ENCODE results near the gene PRR16.

The PRR16 gene

DNA sequence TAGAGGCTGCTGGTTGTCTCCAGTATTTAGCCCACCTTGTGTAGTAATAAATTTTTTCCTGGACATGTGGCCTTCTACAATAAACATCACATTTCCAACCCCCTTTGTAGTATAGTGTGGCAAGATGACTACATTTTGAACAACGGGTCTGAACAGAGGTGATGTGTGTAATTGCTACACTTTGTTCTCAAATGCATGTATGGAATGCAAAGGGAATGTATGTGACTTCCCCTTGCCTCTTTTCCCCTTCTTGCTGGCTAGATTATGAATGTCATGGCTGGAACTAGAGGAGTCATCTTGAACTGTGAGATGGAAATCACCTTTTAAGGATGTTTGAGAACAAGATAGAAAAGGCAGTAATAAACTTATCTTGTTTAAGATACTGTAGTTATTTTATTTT lies 54.5 kb downstream of the PRR16 start:
- DNase-seq, result no peak

DNA sequence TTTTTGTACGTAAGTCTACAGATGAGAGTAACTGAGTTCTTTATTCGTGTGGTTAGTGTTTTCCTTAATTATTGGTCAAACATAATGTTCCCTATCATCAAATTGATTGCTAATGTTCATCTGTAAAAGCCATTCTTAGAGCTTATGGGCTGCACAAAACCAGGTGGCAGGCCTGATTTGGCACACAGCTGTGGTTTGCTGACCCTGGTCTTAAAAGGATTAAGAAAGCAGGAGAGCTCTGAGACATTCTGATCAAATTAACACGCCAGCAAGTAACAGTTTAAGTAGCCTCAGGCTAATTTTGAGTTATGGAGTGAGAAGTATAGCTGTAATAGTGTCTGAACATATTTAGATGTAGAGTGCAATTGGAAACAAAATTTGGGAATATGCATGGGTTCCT lies 63.2 kb downstream of the PRR16 start:
- DNase-seq, result no peak

DNA sequence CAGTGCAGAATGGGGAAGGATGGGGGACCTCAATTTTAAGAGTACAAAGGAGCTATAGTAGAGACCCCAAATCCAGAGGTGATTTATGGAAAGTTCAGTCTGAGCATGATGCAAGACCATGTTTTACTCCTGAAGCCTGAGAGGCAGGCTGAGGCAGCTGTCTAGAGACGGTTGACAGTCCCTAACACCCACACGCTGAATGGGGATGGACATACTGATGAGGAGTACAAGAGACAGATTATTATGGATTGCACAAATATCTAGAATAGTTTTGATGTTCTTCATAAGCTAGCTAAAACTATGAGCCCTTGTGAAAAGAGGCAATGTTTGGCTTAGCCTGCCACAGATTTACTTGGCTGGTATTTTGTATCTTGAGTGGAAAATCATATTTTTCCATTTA lies 64.5 kb downstream of the PRR16 start:
- no peak for DNase-seq

DNA sequence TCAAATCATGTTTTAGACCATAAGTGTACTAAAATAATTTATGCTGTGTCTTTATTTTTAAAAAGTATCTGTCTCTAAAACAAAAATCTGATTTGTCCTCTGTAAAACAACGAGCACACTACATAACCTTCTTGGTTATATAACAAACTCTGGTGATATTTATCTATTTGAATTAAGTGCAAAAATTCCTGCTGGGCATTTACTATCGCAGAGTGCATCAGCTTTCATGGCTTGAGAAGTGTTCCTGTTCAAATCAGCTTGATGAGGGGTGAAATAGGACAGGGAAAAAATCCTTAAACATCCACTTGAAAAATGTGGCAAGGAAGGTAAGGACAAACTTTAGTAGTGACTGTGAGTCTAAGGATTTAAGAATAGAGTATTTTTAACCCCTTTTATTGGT lies 65.3 kb downstream of the PRR16 start:
- no peak for DNase-seq

DNA sequence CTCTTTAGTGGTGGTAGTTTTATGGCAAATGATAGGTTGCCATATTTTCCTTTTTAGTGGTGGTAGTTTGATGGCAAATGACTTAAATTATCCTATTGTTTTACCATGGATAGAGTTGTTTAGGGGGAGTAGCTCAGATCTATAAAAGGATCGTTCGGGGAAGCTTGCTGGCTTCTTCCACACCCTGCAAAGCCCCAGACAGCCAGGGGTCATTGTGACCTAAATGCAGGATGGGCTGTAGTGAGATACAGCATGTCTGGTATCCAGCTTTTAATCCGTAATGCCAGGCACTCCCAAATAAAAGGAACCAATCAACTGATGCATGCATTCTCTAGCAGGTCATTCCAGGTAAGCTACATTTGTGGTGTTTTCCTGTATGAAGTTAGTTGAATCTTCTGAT lies 67.1 kb downstream of the PRR16 start:
- no peak for DNase-seq

DNA sequence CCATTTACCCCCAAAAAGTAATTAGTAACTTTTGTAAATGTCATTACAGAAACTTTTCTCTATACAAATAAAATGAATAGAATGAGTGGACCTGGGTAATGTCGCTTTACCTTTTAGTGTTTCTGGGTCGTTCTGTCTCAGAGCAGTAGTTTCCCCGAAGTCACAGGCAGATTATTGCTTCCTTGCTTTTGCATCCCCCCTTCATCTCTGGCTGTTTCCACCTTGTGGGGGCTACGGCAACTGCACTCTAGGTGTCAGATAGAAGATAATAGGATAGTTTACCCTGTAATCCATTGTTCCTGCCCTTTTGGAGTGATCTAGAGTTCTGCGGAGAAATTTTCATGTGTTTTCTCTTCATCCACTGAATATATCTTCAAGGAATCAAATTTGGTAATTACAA lies 68.7 kb downstream of the PRR16 start:
- DNase-seq, result no peak

DNA sequence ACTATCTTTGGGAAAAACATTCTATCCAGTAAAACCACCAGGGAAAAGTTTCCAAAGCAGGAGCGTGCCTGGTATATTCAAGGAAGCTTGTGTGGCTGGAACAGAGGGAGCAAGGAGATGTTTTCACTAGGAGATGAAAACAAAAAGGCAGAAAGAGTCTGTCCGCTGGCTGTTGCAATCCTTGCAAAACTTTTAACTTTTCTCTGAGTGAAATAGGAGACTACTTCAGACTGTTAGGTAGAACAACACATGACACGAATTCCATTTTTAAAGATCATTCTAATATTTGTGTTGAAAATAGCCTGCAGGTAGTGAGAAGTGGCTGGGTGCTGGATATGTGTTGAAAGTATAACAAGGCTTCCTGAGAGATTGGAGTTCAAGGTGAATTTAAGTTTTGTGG lies 69.5 kb downstream of the PRR16 start:
- no peak for DNase-seq

DNA sequence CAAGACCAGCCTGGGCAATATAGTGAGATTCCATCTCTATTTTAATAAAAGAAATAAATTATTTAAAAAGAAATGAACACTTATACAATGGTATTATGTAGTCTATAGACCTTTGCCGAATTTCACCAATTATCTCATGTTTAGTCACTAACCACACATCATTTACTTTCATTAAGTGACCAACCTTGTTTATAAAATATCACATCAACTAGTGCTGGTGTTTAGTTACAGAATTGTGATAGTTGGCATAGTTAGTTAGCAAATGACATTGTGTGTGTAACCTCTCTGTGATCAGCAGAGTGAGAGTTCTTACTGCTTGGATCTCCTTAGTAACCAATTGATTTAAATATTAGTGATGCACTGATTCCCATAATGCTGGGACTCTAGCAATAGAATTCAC lies 71.8 kb downstream of the PRR16 start:
- no peak for DNase-seq

DNA sequence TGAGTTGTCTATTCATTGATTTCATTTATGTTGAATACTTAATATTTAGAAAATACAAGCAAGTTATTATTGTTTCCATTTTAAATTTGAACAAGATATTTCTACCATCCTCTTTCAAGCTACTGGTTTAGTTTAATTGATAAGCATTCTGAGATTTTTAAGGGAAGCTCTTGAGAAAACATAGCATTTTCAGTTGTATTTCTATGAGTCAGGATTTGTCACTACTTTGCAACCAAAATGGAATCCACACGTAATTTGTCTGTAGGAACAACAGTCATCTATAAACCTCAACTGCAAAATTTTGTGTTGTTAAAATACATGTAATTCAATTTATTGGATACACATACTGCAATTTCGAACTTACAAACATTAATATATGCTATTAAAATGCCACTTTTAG lies 74.0 kb downstream of the PRR16 start:
- DNase-seq, result no peak

DNA sequence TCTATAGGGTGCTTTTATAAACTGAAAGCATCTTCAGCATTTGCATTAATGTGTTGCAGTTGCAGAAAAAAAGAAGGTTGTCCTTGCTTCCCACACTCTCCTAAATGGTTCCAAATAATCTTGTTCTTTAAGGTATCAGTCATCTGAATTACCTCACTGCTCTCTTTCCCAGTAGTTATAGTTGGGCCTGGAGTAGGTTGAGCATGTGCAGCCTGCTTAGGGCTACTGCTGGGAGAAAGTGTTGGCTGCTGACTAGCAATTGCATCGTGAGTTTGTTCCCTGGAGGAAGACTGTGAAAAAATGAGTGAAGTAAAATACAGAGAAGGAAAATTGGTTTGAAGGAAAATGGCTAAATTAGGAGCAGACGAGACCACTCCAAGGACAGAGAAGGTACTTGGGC lies 74.5 kb downstream of the PRR16 start:
- no peak for DNase-seq

DNA sequence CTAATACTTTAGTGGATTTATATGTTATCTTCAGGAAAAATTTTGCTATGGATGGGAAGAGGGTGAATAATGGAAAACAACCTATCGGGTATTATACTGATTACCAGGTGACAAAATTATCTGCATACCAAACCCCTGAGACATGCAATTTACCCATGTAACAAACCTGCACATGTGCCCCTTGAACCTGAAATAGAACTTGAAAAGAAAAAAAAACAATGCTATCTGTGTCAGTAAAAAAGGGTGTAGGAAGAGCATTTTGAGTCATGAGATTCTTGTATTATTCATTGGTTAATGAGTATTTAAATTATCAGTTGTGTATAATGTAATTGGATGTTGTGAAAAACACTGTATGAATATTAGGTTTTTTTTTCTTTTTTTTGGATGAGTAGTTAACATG lies 75.4 kb downstream of the PRR16 start:
- DNase-seq, result no peak

DNA sequence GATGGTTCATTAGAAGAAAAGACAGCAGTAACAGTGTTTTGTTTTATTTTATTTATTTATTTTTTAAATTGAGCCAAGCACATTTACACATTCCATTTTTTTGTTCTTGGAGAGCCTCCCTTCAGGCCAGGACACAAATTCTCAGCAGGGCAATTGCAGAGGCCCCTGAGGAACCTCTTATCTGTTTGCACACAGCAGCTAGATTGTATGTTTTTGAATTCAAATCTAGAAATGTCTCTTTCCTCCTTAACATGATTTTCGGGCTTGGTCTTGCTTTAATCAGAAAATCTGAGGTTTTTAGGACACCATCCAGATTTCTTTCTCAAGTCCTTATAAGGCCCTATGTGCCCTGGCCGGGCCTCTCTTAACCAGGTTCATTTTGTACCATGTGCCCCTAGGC lies 76.0 kb downstream of the PRR16 start:
- DNase-seq, result no peak

DNA sequence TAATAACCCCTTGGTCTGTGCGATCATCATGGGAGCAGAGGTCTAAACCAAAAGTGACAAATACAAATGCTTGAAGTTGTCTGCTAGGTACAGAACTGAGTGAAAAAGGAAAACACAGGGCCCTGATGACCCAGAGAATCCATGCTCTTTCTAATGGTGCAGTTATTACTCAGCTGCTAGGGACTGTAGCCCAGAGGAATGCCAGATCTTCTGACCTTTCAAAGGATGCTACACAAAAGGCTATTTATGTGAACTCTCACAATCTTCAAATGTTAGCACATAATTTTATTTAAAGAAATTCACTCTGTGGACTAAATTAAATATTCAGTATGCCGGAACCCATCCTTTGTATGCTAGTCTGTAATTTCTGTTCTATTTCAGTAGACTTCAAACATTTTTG lies 79.9 kb downstream of the PRR16 start:
- DNase-seq, result no peak

DNA sequence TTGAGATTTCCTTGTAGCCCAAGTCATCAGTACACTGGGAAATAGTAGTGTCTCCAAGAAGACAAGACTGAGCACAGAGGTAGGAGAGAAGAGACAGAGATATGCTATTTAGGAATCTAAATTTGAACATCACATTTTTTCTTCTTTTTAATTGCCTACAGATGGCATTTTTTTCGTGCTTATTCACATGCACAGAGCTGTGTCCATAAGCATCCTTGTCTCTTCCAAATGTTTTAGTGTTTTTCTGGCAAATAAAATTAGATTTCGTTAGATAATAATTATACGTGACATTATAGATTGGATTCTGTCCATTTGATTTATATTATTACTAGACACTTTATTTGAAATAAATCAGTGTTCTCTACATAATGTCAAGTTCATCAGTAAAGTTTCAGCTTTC lies 80.9 kb downstream of the PRR16 start:
- DNase-seq, result no peak

DNA sequence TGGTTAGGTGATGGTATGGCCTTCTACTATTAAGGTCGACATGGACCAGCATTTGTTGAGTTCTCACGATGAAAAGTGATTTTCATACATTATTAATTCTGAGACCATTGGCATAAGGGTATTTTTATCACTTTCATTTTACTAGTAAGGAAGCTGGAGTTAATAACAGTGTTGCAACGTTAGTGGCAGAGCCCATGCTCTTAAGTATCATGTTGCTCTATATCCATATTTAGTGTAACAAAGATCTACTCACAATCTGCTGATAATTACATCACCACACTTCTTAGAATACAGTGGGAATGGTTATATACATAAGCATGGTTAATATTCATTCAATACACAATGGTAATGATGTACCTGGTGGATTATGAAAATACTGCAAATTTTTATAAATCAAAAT lies 81.9 kb downstream of the PRR16 start:
- DNase-seq, result no peak

DNA sequence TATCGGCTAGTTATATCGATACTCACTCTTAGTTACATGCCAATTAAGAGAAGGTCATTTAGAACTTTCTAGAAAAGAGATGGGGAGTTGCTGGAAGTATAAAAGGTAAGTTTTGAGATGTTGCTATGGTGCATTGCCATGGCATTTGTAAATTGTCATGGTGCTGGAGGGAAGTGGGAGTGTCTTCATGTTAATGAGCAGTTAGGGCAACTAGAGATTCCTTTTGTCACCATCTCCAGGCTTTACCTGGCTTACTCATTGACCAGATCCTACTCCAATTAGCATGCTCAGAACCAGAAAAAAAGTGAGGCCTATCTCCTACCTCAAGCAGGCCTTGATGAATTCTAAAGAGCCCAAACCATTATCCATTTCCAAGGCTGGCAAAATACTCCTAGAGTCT lies 82.8 kb downstream of the PRR16 start:
- DNase-seq, result no peak

DNA sequence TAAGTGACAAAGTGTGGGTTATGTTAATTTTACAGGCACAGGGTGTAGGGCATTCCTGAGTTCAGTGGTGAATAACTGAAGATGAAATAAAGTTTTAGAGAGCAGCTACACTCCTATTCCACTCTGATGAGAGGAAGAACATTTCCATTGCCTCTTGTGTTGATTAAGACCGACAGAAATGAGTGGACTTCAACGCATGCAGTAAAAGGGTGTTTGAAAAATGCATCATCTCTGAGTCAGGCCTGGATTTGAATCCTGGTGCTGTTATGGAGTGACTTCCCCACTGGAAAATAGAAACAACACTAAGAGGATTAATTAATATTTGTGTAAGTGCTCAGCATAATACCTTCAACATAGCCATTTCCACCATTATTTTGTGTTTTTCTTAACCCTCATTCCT lies 86.3 kb downstream of the PRR16 start:
- DNase-seq, result no peak

DNA sequence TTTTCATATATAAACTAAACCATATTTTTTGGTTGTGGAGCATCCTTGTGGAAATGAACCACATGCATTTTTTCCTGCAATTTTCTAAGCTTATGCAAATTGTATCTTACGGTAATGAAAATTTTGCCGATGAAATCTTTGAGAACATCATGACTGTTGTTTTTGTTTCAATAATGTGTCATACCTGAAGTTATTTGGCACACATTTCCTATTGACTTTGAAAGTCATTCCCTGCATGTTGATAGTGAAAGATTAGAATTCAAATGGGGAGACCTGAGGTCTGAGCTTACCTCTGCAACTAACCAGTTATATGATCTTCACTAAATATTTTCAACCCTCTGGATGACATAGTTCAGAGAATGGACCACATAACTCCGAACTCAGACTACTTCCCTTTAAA lies 88.5 kb downstream of the PRR16 start:
- no peak for DNase-seq

DNA sequence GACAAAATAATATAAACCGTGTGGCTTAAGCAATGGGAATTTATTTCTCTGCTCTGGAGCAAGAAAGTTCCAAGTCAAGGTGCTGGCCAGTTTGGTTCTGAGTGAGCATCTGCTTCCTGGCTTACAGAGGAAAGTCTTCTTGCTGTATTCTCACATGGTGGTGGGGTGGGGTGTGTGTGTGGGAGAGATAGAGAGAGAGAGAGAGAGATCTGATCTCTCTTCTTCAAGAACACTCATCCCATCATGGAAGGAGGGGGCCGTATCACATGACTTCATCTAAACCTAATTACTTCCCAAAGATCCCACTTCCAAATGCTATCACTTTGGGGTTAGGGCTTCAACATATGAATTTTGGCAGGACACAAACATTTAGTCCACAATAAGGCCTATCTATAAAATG lies 91.2 kb downstream of the PRR16 start:
- no peak for DNase-seq

DNA sequence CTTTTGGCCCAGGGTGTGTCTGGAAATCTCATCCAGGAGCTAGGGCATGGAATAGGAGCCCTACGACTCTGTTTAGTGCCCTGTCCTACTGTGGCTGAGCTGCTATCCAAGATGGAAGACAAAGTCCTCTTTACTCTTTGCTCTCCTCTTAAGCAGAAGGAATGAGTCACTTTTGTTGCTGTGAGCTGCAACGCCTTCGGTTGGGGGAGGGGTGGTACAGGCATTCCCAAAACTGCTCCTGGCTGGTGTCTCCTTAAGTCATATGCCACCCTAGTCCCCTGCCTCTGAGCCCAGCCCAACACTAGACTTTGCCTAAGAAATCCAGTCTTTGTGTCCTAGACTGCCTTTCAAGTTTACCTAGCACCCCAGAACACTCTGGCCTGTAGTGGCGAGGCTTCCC lies 99.9 kb downstream of the PRR16 start:
- no peak for DNase-seq

DNA sequence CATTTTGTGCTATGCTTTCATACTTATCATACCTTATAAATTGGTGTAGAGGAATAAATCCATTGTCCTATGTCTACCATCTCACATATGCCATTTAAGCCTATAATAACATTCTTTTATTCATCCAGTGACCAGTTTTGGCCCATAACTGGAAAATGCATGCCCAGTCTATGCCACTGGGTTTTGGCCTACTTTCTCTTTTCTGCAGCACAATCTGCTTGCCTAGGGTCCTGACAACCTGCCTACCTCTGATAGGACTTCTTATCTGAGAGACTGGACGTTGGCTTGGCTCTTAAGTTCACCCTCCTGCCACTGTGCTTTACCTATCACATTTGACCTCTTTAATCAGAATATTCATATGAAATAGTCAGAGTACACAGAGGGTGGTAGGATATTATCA lies 103.0 kb downstream of the PRR16 start:
- DNase-seq, result no peak

DNA sequence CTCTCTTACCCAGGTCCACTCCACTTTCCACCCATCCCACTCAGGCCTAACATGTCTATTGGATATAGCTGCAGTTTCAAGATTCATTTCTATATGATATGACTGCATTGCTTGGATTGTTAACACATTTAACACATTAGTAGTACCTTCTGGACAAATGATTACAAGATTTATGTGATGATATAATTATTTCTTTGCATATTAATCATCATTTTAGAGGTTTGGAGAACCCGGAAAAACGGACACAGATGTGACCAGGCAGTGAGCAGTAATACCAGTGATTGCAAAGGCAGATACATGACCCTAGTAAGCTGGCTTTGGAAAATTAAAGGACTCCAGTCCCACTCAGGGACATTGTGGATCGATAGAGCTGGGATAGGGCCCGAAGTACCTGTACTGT lies 103.8 kb downstream of the PRR16 start:
- DNase-seq, result no peak

DNA sequence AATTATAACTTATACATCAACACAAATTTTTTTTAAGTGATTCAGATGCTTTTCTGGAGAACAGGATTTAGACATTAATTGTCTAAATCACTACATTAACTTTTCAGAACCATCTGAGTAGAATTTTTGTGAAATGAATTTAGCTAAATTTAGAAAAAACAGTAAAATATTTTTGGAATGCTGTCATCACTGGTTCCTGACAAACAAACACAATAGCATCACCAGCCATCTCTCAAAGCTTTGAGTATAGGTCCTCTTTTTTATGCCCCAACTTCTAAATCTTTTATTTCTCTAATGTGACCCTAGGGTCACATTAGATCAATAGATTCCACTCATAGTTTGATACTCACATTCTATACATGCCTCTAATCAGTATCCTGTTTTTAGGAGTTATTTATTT lies 104.6 kb downstream of the PRR16 start:
- no peak for DNase-seq

DNA sequence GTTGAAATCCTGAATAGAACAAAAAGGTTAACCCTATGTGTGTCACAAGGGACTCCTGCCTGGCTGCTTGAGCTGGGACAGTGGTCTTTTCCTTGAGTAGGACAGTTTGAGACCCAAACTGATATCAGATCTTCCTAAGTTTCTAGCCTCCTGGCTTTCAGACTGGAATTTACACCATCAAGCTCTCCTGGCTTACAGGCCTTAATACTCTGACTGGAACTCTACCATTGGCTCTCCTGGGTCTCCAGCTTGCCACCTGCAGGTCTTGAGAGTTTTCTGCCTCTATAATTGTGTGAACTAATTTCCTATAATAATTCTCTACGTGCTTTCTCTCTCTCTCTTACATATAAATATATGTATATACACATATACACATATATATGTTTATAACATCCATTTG lies 112.5 kb downstream of the PRR16 start:
- DNase-seq, result no peak

DNA sequence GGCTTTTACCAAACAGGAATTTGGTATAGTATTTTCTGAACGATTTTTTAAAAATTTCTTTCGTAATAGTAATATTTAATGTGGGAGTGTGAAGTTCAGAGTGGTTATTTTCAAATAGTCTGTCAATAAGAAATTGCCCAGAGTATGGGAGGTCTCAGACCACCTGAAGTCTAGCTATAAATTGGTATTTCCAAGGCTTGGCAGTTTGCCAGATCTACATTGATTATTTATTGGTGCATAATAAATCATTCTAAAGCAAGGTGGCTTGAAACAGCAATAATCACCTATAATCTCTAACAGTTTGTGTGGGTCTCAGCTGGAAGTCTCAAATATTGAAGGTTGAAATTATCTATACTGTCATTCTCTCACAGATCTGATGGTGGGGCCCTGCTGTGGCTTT lies 118.5 kb downstream of the PRR16 start:
- no peak for DNase-seq

DNA sequence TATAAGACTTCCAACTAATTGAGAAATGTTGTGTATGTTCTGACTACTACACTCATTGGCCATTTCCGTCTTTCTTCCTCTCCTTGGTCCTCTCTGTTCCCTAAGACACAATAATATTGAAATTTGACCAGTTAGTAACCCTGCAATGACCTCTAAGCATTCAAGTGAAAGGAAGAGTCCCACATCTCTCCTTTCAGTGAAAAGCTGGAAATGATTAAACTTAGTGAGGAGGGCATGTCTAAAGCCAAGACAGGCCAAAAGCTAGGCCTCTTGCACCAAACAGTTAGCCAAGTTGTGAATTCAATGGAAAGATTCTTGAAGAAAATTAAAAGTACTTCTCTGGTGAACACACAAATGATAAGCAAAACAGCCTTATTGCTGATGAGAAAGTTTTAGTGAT lies 122.5 kb downstream of the PRR16 start:
- DNase-seq, result no peak

DNA sequence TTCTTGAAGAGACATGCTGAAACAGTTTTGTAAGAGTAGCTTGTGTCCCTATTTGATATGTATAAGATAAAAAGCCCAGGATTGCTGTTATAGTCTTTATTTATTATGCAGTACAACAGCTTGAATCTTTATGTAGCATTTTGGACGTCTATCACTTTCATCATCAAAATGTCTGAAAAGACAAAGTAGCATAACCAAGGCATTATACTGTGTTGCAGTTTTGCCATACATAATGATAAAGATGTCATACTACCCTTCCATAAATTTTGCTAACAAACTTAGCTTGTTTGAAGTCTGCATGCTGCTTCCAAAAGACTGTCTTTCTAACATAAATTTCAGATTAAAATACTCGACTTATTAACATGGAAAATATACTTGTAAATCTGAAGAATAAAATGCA lies 127.8 kb downstream of the PRR16 start:
- DNase-seq, result no peak
